H1 (cell line): ENCODE results near the gene MYOG. TPM values are rescaled to one million over a fixed set of nuclear protein-coding genes. Genes with fewer than 3 reads are reported as not detected.

Experiments
- CHD2 ChIP-seq: IDR thresholded peaks from 2 replicates; pipeline ENCODE4 v1.6.1; 2012; ENCODE audit warnings: low read length, improper control_type of control experiment
- polyA plus RNA-seq, 7 experiments: library from polyadenylated mRNA; depleted of rRNA in 3 of 7; stranded (reverse) in 5 of 7; unstranded in 2 of 7; fragments of >200 nt in 5 of 7; fragments of 200-250 nt in 2 of 7; gene quantifications; 1 replicate in 5 of 7; 2 replicates in 1 of 7; 4 replicates in 1 of 7; pipeline versions ENCODE4 v1.2.1 to v1.2.3, GENCODE V29; 2011 to 2013; ENCODE audit warnings: missing spikeins in 2 of 7, mixed read lengths in 2 of 7
- total RNA-seq: library from RNA; stranded (reverse); fragmentation: NEBNext Ultra II Directional; extraction: Animal tissue kit (Norgen Biotek cat#: 25700); gene quantifications from 2 replicates; pipeline ENCODE4 v1.2.1, GENCODE V29; 2021
- TF ChIP-seq, protein P1 (sequence below), 3 experiments: IDR thresholded peaks; 1 replicate in 2 of 3; 2 replicates in 1 of 3; pipeline versions ENCODE4 v1.5.1 to v1.6.1; 2011; ENCODE audit warnings: low read length in 3 of 3, mild to moderate bottlenecking in 3 of 3, inconsistent platforms in 2 of 3, low read depth in 1 of 3, moderate library complexity in 1 of 3; ENCODE audit not compliant: insufficient read depth in 1 of 3; ENCODE audit errors: control extremely low read depth in 1 of 3
- TF ChIP-seq, protein P2 (sequence below): IDR thresholded peaks from 2 replicates; pipeline ENCODE4 v1.6.1; 2012; ENCODE audit warnings: low read length, inconsistent platforms

Gene MYOG
- total and polyA plus RNA-seq, 2 of the 8 experiments (the other 6 are each of a cell fraction or from before 2014, with no cell fraction given) = not detected

DNA sequence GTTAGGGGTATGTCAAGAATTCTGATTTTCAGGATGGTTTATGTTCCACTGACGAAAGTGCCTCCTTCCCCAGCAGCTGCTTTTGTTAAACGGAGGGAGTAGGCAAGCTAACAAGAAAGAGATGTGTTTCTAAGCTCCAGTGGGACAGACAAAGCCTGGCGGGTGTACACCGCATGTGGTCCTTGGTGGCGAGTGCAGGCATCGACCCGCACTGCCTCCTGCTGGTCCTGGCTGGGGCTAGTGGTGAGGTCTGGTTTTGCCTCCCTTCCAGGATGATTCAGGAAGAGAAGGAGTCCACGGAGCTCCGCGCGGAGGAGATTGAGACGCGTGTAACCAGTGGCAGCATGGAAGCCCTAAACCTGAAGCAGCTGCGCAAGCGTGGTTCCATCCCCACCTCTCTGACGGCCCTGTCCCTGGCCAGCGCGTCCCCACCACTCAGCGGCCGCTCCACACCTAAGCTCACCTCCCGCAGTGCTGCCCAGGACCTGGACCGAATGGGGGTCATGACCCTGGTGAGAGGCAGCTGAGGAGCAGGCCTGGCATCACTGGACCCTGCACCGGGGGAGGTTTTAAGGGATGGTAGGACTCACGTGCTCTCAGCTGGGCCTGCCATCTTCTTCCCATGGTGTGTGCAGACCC, 30.5 kb downstream of the MYOG start (continued):
- TF ChIP-seq, protein P1, sequence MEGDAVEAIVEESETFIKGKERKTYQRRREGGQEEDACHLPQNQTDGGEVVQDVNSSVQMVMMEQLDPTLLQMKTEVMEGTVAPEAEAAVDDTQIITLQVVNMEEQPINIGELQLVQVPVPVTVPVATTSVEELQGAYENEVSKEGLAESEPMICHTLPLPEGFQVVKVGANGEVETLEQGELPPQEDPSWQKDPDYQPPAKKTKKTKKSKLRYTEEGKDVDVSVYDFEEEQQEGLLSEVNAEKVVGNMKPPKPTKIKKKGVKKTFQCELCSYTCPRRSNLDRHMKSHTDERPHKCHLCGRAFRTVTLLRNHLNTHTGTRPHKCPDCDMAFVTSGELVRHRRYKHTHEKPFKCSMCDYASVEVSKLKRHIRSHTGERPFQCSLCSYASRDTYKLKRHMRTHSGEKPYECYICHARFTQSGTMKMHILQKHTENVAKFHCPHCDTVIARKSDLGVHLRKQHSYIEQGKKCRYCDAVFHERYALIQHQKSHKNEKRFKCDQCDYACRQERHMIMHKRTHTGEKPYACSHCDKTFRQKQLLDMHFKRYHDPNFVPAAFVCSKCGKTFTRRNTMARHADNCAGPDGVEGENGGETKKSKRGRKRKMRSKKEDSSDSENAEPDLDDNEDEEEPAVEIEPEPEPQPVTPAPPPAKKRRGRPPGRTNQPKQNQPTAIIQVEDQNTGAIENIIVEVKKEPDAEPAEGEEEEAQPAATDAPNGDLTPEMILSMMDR (IDR thresholded peaks at IDR 0.05; ENCODE audit: control extremely low read depth in 1 of 3, insufficient read depth in 1 of 3, low read depth in 1 of 3, low read length in 3 of 3) = peak; percentile 65 to 82 (median 70)
- no peak for TF ChIP-seq CHD2
- TF ChIP-seq, protein P2, sequence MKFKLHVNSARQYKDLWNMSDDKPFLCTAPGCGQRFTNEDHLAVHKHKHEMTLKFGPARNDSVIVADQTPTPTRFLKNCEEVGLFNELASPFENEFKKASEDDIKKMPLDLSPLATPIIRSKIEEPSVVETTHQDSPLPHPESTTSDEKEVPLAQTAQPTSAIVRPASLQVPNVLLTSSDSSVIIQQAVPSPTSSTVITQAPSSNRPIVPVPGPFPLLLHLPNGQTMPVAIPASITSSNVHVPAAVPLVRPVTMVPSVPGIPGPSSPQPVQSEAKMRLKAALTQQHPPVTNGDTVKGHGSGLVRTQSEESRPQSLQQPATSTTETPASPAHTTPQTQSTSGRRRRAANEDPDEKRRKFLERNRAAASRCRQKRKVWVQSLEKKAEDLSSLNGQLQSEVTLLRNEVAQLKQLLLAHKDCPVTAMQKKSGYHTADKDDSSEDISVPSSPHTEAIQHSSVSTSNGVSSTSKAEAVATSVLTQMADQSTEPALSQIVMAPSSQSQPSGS = no peak
